Measurements from ENCODE around the gene TMEM255B. TPM values are rescaled to one million over a fixed set of nuclear protein-coding genes. Genes with fewer than 3 reads are reported as not detected.
A peak's percentile ranks its signal among the peaks of the same experiment; 100 is the strongest.

TMEM255B gene
- total and polyA plus RNA-seq, 9 of the 15 experiments (the other 6 are each of a cell fraction or from before 2014, with no cell fraction given), result 0.01 to 0.75 (median 0.23) TPM

DNA sequence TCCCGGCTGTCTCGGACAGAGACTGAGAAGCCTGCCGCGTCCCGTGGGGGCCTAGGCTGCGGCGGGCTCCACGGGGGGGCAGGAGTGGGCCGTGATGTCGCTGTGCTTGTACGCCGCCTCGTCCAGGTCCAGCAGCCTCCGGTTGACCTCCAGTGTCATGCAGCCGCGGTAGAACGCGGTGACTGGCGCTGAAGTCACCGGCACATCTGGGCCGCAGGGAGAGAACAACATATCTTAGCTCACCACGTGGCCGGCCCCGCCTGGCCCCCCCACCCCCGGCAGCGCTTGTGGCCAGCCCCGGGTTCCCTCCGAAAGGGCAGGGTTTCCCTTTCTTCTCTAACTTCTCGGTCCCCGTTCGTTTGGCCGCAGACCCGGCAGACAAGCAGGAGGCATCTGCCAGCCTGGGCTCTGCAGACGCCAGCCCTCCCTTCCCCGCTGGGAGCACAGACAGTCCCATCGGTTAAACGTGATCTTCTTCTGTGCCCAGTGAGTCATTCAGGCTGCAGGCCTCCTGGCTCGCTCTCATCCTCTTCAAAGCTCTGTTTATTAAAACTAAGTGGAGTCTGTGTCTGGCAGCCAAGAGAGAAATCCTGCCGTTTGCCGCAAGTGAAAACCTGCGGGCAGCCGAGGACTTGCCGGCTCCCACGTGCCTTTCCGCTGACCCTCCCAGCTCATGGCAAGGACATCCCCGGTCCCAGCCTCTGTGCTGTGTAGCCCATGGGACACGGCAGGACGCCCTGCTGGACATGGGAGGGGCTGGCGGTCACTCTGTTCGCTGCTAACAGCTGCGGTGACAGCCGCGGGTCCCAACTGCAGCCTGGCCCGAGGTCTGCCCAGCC lies 62.0 kb downstream of the TMEM255B start:
- peak; percentile 73 for ATAC-seq
- Histone ChIP-seq H3K27me3 (ENCODE audit: control insufficient read depth in 2 of 2, insufficient read depth in 2 of 2, low read length in 2 of 2) (no peaks in the 10 kb centered on the region), H3K4me2 (ENCODE audit: insufficient read depth, low read length) (no peak overlapping the region), H3K9me3 (replicated peaks; ENCODE audit: control insufficient read depth, insufficient read depth, low read depth, low read length) (no peaks in the 10 kb centered on the region), H3K9me1 (ENCODE audit: control insufficient read depth, insufficient read depth, low read length) (no peaks in the 10 kb centered on the region), H3K9ac (ENCODE audit: insufficient read depth in 1 of 2, low read depth in 2 of 2, low read length in 2 of 2) (no peak overlapping the region), H2AFZ (ENCODE audit: low read depth, low read length) (no peak overlapping the region), H3K79me2 (ENCODE audit: control insufficient read depth, insufficient read depth, low read length) (no peaks in the 10 kb centered on the region), H3K4me3 (no peak overlapping the region), H3K27ac (ENCODE audit: extremely low read depth, low read depth, low read length) (no peak overlapping the region), H4K20me1 (replicated peaks; ENCODE audit: control insufficient read depth, insufficient read depth, low read length) (no peaks in the 10 kb centered on the region), H3K4me1 (replicated peaks in 1 of 2; ENCODE audit: control insufficient read depth in 2 of 2, insufficient read depth in 2 of 2, low read length in 2 of 2) (peaks cover 0 to 33% of the 10 kb centered on the region in 2 experiments; a peak in 2 of 5 replicates), H3K36me3 (ENCODE audit: control insufficient read depth, insufficient read depth, low read length) (no peaks in the 10 kb centered on the region)
- BruUV-seq (replicated peaks), result no TSS peak
- ChIA-PET CTCF (ENCODE audit: low intra/inter-chr PET ratio) (no interaction called here), POLR2A (interaction anchor here (0.7 kb wide), 1 partner anchor 11 kb away, joined by 3 read pairs; no protein-coding TSS in a partner anchor)
- DNase-seq (ENCODE audit: extremely low read depth in 1 of 4, low spot score in 3 of 4), result peak; percentile 41 to 45 (median 44)
- 48% methylated on average over 29 of the region's 54 CpGs for WGBS (ENCODE audit: insufficient coverage, low coverage, missing lambda C conversion rate)
- in situ Hi-C loops (cut with MboI) (loop anchor here (10.0 kb wide), 1 partner anchor 94 kb away; no protein-coding TSS in a partner anchor), intact Hi-C loops (cut with micrococcal nuclease) (no loop called here)
- no peak for FAIRE-seq
- TF ChIP-seq SRSF7 (optimal IDR thresholded peaks at IDR 0.05; ENCODE audit: low read depth, low read length) (no peak), BRCA1 (IDR thresholded peaks at IDR 0.05) (no peak), BRCA1 (CRISPR knock-in tag; IDR thresholded peaks at IDR 0.05) (no peak), NFE2 (IDR thresholded peaks at IDR 0.05; ENCODE audit: low read depth) (no peak), NR2C1 (IDR thresholded peaks at IDR 0.05) (no peak), NR2C1 (tag; IDR thresholded peaks at IDR 0.05) (0 out of 2 replicates have a peak, but pooled peaks have one; percentile 18), RBM15 (IDR thresholded peaks at IDR 0.05; ENCODE audit: insufficient read depth, low read length) (no peak), MBD1 (CRISPR knock-in tag; IDR thresholded peaks at IDR 0.05) (no peak), ZNF41 (CRISPR knock-in tag; conservative IDR thresholded peaks at IDR 0.05) (no peak), XRCC4 (IDR thresholded peaks at IDR 0.05; ENCODE audit: extremely low read depth, insufficient read depth, insufficient read length) (no peak), ZBTB1 (CRISPR knock-in tag; IDR thresholded peaks at IDR 0.05; ENCODE audit: borderline replicate concordance, low read depth) (no peak), CTCF (IDR thresholded peaks at IDR 0.05 in 2 of 3, conservative IDR thresholded peaks at IDR 0.05 in 1 of 3; ENCODE audit: insufficient read depth in 2 of 3, low read depth in 1 of 3, low read length in 3 of 3) (peak in 2 of 3 experiments; percentile 23; a peak in 2 of 6 replicates), GTF2F1 (IDR thresholded peaks at IDR 0.05; ENCODE audit: low read depth, low read length) (no peak), COPS2 (conservative IDR thresholded peaks at IDR 0.05) (no peak), RAD21 (CRISPR knock-in tag; conservative IDR thresholded peaks at IDR 0.05 in 1 of 2, IDR thresholded peaks at IDR 0.05 in 1 of 2) (peak in 1 of 2 experiments; percentile 40; a peak in 2 of 4 replicates)
- TF ChIP-seq, protein P1, sequence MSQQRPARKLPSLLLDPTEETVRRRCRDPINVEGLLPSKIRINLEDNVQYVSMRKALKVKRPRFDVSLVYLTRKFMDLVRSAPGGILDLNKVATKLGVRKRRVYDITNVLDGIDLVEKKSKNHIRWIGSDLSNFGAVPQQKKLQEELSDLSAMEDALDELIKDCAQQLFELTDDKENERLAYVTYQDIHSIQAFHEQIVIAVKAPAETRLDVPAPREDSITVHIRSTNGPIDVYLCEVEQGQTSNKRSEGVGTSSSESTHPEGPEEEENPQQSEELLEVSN (IDR thresholded peaks at IDR 0.05; ENCODE audit: borderline replicate concordance in 1 of 2, extremely low read depth in 1 of 2, insufficient read depth in 1 of 2, insufficient read length in 1 of 2, low read depth in 1 of 2, low read length in 1 of 2, poor library complexity in 1 of 2, severe bottlenecking in 1 of 2), result peak in 1 of 2 experiments; percentile 44
